ENCODE measurements around the gene CELF6.

Gene CELF6

DNA sequence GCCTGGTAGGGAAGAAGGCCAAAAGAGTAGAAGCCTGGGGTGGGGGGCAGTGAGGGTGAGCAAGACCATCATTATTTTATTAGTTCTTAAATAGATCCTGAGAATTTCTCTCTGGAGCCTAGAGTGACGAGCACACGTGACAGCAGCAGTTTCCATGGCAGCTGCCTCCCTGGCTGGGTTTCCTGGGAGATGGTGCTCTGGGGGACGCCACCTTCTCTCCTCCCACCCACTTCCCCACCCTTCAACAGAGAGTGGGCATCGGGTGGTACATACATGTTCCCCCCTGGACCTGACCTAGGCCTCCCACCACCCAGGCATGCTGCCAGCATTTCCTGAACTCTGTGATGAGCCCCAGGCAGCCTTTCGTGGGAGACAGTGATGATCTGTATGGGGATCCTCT is 12.9 kb downstream of the CELF6 start:
- TF ChIP-seq RAD21 (IDR thresholded peaks at IDR 0.05; ENCODE audit: low read depth) (no peak), TCF12 (IDR thresholded peaks at IDR 0.05; ENCODE audit: low read depth) (no peak), ZBTB7A (IDR thresholded peaks at IDR 0.05; ENCODE audit: low read depth) (no peak)

DNA sequence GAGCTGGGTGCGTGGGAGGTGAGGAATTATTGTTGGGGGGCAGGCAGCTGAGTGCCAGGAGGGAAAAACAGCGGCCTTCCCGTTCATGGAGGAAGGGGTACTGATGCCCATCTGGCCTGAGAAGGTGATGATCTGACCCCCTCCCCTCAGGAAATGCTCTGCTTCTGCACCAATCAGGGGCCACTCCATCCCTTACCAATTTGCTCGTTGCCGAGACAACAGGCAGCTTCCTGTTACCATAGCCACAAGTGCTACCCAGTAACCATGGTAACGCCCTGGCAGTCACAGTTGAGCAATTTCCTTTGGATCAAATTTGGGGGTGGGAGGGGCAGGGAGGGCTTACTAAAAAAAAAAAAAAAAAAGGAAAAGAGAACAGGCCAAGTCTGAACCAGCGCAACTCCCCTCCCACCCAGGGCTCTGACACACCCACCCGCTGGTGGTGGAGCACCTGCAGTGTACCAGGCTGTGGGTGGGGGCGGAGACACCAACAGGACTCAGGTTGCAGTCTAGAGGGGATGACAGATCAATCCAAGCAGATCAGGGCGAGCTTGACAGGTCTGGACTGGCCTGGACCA is 13.7 kb downstream of the CELF6 start:
- no peak for TF ChIP-seq TEAD4 (IDR thresholded peaks at IDR 0.05)
- TF ChIP-seq RAD21 (IDR thresholded peaks at IDR 0.05; ENCODE audit: low read depth) = no peak
- TF ChIP-seq, protein P1, sequence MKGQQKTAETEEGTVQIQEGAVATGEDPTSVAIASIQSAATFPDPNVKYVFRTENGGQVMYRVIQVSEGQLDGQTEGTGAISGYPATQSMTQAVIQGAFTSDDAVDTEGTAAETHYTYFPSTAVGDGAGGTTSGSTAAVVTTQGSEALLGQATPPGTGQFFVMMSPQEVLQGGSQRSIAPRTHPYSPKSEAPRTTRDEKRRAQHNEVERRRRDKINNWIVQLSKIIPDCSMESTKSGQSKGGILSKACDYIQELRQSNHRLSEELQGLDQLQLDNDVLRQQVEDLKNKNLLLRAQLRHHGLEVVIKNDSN (IDR thresholded peaks at IDR 0.05) = no peak
- TF ChIP-seq, protein P2, sequence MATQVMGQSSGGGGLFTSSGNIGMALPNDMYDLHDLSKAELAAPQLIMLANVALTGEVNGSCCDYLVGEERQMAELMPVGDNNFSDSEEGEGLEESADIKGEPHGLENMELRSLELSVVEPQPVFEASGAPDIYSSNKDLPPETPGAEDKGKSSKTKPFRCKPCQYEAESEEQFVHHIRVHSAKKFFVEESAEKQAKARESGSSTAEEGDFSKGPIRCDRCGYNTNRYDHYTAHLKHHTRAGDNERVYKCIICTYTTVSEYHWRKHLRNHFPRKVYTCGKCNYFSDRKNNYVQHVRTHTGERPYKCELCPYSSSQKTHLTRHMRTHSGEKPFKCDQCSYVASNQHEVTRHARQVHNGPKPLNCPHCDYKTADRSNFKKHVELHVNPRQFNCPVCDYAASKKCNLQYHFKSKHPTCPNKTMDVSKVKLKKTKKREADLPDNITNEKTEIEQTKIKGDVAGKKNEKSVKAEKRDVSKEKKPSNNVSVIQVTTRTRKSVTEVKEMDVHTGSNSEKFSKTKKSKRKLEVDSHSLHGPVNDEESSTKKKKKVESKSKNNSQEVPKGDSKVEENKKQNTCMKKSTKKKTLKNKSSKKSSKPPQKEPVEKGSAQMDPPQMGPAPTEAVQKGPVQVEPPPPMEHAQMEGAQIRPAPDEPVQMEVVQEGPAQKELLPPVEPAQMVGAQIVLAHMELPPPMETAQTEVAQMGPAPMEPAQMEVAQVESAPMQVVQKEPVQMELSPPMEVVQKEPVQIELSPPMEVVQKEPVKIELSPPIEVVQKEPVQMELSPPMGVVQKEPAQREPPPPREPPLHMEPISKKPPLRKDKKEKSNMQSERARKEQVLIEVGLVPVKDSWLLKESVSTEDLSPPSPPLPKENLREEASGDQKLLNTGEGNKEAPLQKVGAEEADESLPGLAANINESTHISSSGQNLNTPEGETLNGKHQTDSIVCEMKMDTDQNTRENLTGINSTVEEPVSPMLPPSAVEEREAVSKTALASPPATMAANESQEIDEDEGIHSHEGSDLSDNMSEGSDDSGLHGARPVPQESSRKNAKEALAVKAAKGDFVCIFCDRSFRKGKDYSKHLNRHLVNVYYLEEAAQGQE (IDR thresholded peaks at IDR 0.05; ENCODE audit: low read depth) = no peak
- TF ChIP-seq, protein P3, sequence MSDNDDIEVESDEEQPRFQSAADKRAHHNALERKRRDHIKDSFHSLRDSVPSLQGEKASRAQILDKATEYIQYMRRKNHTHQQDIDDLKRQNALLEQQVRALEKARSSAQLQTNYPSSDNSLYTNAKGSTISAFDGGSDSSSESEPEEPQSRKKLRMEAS (IDR thresholded peaks at IDR 0.05) = no peak
- TF ChIP-seq ZBTB7A (IDR thresholded peaks at IDR 0.05; ENCODE audit: low read depth) = no peak

DNA sequence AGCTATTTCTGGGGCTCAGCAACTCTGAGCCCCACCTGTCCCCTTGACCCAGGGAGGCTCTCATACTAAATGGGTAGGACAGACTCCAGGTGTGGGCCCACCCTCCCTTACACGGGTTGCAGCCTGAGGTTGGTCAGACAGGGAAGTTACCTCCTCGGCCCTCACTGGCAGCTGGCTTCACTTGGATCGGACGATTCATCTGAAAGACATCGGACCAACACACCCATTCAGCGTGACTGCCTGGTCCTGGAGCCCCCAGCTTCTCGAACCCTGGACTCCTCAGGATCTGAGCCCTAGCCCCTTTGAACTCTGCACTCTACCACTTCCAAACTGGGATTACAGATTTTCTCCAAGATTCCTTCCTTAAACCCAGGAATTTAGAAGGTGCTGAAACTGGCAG is 15.4 kb downstream of the CELF6 start:
- TF ChIP-seq, protein P3 (IDR thresholded peaks at IDR 0.05) = no peak

DNA sequence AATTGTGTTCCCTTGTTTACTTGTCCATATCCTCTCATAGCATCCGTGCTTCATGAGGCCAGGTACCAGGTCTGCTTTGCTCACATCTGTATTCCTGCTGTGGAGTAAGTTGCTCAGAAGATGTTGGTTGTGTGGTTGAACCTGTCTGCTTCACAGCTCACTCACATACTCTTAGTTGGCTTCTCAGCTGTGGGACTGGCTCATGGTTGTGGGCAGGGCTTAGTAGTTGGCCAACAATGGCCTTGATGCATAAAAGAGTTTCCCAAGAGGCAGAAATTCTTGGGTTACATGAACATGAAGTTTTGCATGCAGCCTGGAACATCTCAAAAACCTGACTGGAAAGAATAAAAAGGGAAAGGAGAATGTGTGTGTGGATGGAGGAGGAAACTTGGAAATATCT is 17.0 kb downstream of the CELF6 start:
- TF ChIP-seq FOXM1 (IDR thresholded peaks at IDR 0.05; ENCODE audit: borderline replicate concordance, low read depth) (no peak), CREB1 (IDR thresholded peaks at IDR 0.05; ENCODE audit: low read depth) (no peak), TCF12 (IDR thresholded peaks at IDR 0.05; ENCODE audit: low read depth) (no peak), EP300 (IDR thresholded peaks at IDR 0.05; ENCODE audit: borderline replicate concordance) (no peak), TEAD4 (IDR thresholded peaks at IDR 0.05) (no peak), NFIC (IDR thresholded peaks at IDR 0.05) (no peak), ZBTB7A (IDR thresholded peaks at IDR 0.05; ENCODE audit: low read depth) (no peak), TAF1 (IDR thresholded peaks at IDR 0.05; ENCODE audit: low read depth) (no peak), RAD21 (IDR thresholded peaks at IDR 0.05; ENCODE audit: low read depth) (no peak), CEBPB (IDR thresholded peaks at IDR 0.05) (no peak), YY1 (IDR thresholded peaks at IDR 0.05; ENCODE audit: low read depth) (no peak), EGR1 (IDR thresholded peaks at IDR 0.05) (no peak)
- TF ChIP-seq, protein P1 (IDR thresholded peaks at IDR 0.05) = no peak
- TF ChIP-seq, protein P2 (IDR thresholded peaks at IDR 0.05; ENCODE audit: low read depth) = no peak
- TF ChIP-seq, protein P3 (IDR thresholded peaks at IDR 0.05) = no peak

DNA sequence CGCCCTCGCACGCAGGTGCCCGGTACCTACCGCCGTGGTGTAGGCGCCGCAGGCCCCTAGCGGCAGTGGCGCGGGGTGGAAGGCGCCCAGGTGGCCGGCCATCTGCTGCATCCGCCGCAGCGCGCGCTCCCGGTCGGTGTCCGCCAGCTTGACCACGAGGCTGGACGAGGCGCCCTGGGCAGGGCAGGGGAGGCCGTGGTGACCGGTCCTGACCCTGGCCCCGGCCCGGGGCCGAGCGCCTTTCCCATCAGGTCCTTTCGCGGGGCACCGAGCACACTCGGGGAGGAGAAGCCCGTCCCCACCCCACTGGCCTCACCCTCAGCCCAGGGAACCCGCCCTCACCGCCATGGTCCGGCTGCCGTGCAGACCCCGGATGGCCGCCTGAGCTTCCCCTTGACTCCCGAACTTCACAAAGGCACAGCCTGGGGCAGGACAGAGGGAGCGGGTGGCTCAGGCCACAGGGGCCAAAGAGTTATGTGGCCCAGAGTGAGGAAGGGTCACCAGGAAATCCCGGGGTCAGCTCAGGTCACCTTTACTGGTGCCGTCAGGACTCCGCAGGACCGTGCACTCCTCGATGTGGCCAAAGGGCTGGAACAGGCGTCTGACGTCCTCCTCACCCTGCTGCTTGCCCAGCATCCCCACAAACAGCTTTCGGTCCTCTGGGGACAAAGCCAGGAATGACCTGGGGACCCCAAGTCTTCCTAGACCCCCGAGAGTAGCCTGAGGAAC is 30.2 kb downstream of the CELF6 start:
- TF ChIP-seq, protein P2 (IDR thresholded peaks at IDR 0.05; ENCODE audit: low read depth) = no peak
- no peak for TF ChIP-seq ZBTB7A (IDR thresholded peaks at IDR 0.05; ENCODE audit: low read depth)
- no peak for TF ChIP-seq RAD21 (IDR thresholded peaks at IDR 0.05; ENCODE audit: low read depth)
- TF ChIP-seq FOXM1 (IDR thresholded peaks at IDR 0.05; ENCODE audit: borderline replicate concordance, low read depth) = no peak
- TF ChIP-seq, protein P1 (IDR thresholded peaks at IDR 0.05) = no peak
- TF ChIP-seq EP300 (IDR thresholded peaks at IDR 0.05; ENCODE audit: borderline replicate concordance) = no peak
- TF ChIP-seq, protein P3 (IDR thresholded peaks at IDR 0.05) = no peak
- TF ChIP-seq CEBPB (IDR thresholded peaks at IDR 0.05) = no peak
- no peak for TF ChIP-seq TEAD4 (IDR thresholded peaks at IDR 0.05)
- TF ChIP-seq TAF1 (IDR thresholded peaks at IDR 0.05; ENCODE audit: low read depth) = no peak
- no peak for TF ChIP-seq YY1 (IDR thresholded peaks at IDR 0.05; ENCODE audit: low read depth)
- no peak for TF ChIP-seq TCF12 (IDR thresholded peaks at IDR 0.05; ENCODE audit: low read depth)
- TF ChIP-seq CREB1 (IDR thresholded peaks at IDR 0.05; ENCODE audit: low read depth) = no peak
- TF ChIP-seq EGR1 (IDR thresholded peaks at IDR 0.05) = no peak
- no peak for TF ChIP-seq NFIC (IDR thresholded peaks at IDR 0.05)

Measured in Ishikawa (cell line).